ENCODE measurements around the gene ERICH4. TPM values are rescaled to one million over a fixed set of nuclear protein-coding genes. Genes with fewer than 3 reads are reported as not detected.

Gene ERICH4, protein sequence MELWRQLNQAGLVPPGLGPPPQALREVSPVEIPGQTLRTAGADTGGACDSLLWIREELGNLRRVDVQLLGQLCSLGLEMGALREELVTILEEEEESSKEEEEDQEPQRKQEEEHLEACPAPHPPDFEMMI
- not detected in 2 replicates for total RNA-seq

DNA sequence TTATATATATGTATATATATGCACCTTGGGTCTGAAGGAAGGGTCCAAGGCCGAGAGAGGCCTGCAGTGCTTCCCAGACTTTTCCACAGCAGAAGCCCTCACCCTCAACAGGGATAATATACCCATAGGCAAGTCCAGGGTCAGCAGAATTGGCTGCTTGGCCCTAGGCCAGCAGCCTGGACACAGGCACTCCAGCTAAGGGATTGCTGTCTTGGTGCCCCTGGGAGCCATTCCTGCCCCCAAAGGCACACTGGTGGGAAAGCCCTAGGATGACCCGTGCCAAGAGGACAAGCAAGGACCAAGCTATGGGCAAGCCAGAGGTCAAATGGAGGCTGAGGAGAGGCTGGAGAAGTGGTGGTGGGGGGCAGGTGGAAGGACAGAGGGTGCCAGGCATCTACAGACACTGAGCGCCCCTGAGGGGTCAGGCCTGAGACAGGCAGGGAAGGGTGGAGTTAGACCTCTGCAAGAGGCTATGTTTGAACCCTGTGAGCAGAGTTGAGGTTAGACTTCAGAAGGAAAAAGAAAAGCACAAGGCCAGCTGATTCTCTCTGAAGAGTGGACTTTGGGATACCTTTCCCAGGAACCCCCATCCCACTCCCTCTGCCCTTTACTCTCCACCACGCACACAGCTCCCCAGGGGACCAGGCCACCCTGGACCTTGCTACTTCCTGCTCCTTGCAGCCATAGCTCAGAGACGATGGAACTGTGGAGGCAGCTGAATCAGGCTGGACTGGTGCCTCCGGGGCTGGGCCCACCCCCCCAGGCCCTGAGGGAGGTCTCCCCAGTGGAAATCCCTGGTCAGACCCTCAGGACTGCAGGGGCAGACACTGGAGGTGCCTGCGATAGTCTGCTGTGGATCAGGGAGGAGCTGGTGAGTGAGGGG is at the start of gene ERICH4:
ERICH4 (plus strand) TSS at position 684 of the 883 bp plus-strand sequence; CDS start at position 698, 14 bp downstream.

DNA sequence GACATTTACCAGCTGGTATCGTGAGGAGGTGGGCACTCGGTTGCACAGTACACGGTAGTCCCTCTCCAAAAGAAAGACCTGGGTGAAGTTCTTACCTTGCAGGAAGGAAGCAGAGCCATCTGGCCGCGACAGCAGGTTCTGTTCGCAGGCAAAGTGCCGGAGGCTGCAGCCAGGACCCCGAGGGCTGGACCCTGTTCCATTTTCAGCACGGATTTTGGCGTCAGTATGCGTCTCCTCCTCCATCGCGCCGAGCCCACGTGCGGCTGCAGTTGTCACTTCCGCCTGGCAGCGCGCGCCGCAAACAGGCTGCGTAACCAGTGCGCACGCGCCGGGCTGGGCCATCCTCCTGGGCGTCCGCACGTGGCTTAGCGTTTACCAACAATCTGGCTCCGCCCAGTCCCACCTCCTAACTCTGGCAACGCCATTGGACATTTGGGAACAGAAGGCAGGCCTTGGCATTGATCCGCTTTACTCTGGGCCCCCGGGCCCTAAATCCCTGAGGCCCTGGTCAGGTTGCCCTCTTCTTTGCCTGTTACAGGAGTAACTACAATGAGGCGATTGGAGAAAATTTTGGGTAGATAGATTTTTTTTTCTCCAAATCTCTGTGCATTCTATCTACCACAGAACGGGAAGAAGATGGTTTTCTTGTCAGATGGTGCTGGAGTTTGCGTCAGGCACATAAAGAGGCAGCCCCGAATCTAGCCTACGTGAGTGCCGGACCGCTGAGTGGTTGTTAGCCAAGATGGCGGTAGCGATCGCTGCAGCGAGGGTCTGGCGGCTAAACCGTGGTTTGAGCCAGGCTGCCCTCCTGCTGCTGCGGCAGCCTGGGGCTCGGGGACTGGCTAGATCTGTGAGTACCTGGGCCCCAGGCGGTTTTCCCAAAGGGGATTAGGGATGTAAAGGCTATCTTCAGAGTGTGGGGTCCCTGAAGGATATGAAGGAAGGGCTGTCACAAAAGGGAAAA is 45.6 kb upstream of the ERICH4 start, which contains the start of the genes BCKDHA and EXOSC5:
BCKDHA (plus strand) TSS at position 733 of the 964 bp plus-strand sequence; CDS start at position 743, 10 bp downstream.
EXOSC5 (minus strand) TSS at position 274 of the 964 bp plus-strand sequence; CDS start at position 243, 31 bp downstream.

DNA sequence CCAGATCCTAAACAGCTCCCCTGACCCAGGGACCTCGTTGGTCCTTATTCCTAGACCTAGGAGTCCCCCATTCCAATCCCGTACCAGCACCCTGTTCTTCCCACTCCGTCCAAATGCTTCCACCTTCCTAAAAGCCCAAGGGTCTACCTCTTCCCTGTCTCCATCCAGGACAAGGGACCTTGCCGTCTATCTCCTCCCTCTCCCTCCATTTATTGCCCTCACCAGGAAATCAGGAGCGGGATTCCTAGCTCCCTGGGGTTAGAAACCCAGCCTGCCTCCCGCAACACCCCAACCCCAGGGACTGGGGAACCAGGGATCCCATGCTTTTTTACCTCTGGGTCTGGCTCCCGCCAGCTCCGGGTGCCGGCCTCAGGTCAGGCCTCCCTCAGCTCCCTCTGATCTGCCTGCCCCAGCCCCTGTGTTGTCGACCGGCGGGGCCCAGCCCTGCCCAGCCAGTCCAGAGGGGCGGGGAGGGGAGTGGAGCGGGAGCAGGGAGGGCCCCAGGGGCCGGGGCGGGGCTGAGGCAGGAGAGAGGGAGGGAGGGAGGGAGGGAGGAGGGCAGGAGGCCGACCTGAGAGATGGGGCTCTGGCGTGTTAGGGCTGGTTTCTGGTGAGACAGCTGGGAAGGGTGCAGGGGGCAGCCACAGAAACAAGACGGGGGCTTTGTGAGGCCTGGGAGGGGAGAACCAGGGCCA is 15.9 kb upstream of the ERICH4 start, which contains the start of gene B3GNT8:
B3GNT8 (minus strand) TSS at position 423 of the 695 bp plus-strand sequence. CDS start 596 bp downstream, outside the sequence.

DNA sequence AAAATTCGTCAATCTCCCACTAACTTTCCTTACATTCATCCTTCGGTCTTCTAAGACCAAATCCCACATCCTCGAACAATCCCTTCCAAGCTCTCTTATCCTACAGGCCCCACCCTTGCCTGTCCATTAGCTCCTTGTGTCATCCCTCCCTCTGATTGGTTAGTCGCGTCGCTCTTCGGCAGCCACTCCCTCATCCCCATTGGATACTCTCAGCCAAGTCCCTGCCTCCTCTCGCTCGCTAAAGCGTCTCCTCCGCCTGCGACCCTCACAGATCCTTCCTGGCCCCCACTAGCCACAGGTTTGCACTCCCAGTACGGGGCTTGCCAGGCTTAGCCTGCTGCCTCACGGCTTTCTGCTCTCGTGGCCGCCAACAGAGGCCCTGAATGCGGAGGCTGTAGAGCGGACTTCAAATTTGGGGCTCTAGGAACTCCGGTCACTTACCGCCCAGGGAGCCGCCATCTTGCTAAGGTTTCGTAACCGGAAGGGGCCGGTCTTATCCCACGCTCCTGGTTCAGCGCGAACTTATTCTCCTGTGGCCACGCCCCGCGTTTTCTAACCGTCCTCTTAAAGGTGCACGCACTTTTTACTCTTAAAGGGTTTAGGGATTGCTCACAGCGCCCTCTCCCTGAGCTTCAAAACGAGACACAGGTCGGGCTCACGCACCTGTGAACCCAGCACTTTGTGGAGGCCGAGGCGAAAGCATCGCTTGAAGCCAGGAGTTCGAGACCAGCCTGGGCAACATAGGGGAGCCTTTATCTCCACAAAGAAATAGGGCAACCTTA is 3.3 kb upstream of the ERICH4 start, which contains the start of gene DMAC2:
DMAC2 (minus strand) TSS at position 472 of the 782 bp plus-strand sequence; CDS start at position 459, 13 bp downstream.

Other genes with a start within 250 kb of the ERICH4 start
- gene CYP2S1, start 249.9 kb upstream of the ERICH4 start, total RNA-seq = 4.7 and 5.3 TPM in 2 replicates
- gene AXL, start 223.9 kb upstream of the ERICH4 start, total RNA-seq = 183 and 196 TPM in 2 replicates
- 138 and 141 TPM in 2 replicates for gene HNRNPUL1, start 178.8 kb upstream of the ERICH4 start, total RNA-seq
- 10.6 and 14.3 TPM in 2 replicates for gene CCDC97, start 133.0 kb upstream of the ERICH4 start, total RNA-seq
- gene TGFB1, start 89.2 kb upstream of the ERICH4 start, total RNA-seq = 25.4 and 40.8 TPM in 2 replicates
- 10.2 TPM in 2 replicates for gene B9D2, start 79.0 kb upstream of the ERICH4 start, total RNA-seq
- 5.8 and 10.5 TPM in 2 replicates for gene TMEM91, start 66.6 kb upstream of the ERICH4 start, total RNA-seq
- gene EXOSC5, start 45.8 kb upstream of the ERICH4 start, total RNA-seq = 24.9 and 27.6 TPM in 2 replicates
- gene BCKDHA, start 45.3 kb upstream of the ERICH4 start, total RNA-seq = 34.5 and 36.2 TPM in 2 replicates
- 0.87 and 1.5 TPM in 2 replicates for gene B3GNT8, start 15.8 kb upstream of the ERICH4 start, total RNA-seq
- 55.4 and 56.9 TPM in 2 replicates for gene DMAC2, start 3.2 kb upstream of the ERICH4 start, total RNA-seq
- gene CEACAM21, start 133.0 kb downstream of the ERICH4 start, total RNA-seq = 2.5 and 14.9 TPM in 2 replicates
- gene CEACAM4, start 183.9 kb downstream of the ERICH4 start, total RNA-seq = not detected in 2 replicates
- gene CEACAM7, start 245.1 kb downstream of the ERICH4 start, total RNA-seq = not detected in 2 replicates

Data from mammary microvascular endothelial cell (primary cell).